Hepatocyte (in vitro differentiated cells): ENCODE measurements around the gene SLC2A13.

Experiments used
- CTCF ChIP-seq: fragments of 200-600 bp; sonication (generic); IDR thresholded peaks from 2 replicates; pipeline ENCODE4 v1.5.1; 2016; ENCODE audit warnings: antibody characterized with exemption, mild to moderate bottlenecking; ENCODE audit not compliant: poor library complexity
- EZH2 ChIP-seq: fragments of 200-600 bp; sonication (generic); IDR thresholded peaks from 2 replicates; pipeline ENCODE4 v1.6.1; 2016; ENCODE audit warnings: antibody characterized with exemption, mild to moderate bottlenecking, borderline replicate concordance
- EZH2phosphoT487 ChIP-seq: fragments of 200-600 bp; sonication (generic); IDR thresholded peaks from one replicate; pipeline ENCODE4 v1.6.1; 2018; ENCODE audit warnings: antibody characterized with exemption, mild to moderate bottlenecking, low read depth, moderate library complexity; ENCODE audit not compliant: unreplicated experiment, severe bottlenecking

- TF ChIP-seq CTCF (no peak), EZH2phosphoT487 (no peak), EZH2 (no peak)
These were observed 85.6 kb downstream of the SLC2A13 start for GRCh38 chr12:40020261-40020691.
